ENCODE data around the gene PPP2CA. TPM values are rescaled to one million over a fixed set of nuclear protein-coding genes. Genes with fewer than 3 reads are reported as not detected.
A peak's percentile ranks its signal among the peaks of the same experiment; 100 is the strongest.

PPP2CA gene
- total and polyA plus RNA-seq, 2 of the 13 experiments (the other 11 are each of a cell fraction or from before 2014, with no cell fraction given), result 82.4 to 171 TPM

DNA sequence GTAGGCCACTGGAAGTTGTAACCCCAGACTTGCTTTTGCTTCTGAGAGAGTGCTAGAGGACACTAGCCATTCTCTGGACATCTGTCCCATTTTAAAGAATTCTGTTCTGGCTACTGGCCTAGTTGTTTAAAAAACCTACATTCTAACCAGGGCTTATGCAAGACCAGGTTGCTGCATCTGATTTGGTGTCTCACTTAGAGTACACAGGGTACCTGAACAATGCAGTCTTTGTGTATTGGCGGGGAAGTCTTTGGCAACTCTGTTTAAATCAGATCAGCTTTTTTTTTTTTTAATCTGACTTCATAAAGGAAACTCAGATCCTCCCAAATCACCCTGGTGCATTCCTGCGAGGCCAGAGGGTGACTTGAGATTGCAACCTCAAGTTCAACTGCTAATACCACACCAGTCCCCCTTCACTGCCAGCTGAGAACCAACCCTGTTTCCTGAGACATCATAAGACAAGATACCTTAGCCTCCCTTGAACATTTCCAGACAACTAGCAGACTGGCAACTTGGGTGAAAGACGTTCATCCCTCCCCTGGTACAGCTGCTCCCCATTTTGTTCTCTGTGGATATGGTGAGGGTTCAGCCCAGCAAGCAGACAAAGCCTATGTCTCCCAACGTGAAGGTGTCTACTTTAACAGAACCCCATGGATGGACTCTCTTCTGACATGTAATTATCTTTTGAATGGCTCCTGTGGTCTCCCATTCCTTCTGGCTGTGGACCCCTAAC lies 76.1 kb downstream of the PPP2CA start (continued):
- TF ChIP-seq, protein P1, sequence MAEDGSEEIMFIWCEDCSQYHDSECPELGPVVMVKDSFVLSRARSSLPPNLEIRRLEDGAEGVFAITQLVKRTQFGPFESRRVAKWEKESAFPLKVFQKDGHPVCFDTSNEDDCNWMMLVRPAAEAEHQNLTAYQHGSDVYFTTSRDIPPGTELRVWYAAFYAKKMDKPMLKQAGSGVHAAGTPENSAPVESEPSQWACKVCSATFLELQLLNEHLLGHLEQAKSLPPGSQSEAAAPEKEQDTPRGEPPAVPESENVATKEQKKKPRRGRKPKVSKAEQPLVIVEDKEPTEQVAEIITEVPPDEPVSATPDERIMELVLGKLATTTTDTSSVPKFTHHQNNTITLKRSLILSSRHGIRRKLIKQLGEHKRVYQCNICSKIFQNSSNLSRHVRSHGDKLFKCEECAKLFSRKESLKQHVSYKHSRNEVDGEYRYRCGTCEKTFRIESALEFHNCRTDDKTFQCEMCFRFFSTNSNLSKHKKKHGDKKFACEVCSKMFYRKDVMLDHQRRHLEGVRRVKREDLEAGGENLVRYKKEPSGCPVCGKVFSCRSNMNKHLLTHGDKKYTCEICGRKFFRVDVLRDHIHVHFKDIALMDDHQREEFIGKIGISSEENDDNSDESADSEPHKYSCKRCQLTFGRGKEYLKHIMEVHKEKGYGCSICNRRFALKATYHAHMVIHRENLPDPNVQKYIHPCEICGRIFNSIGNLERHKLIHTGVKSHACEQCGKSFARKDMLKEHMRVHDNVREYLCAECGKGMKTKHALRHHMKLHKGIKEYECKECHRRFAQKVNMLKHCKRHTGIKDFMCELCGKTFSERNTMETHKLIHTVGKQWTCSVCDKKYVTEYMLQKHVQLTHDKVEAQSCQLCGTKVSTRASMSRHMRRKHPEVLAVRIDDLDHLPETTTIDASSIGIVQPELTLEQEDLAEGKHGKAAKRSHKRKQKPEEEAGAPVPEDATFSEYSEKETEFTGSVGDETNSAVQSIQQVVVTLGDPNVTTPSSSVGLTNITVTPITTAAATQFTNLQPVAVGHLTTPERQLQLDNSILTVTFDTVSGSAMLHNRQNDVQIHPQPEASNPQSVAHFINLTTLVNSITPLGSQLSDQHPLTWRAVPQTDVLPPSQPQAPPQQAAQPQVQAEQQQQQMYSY (CRISPR knock-in tag; IDR thresholded peaks at IDR 0.05), result no peak
- TF ChIP-seq ZNF280D (CRISPR knock-in tag; IDR thresholded peaks at IDR 0.05) (no peak), ZNF260 (CRISPR knock-in tag; IDR thresholded peaks at IDR 0.05; ENCODE audit: borderline replicate concordance, low read depth) (no peak), ZNF496 (CRISPR knock-in tag; IDR thresholded peaks at IDR 0.05; ENCODE audit: insufficient replicate concordance) (no peak), PLRG1 (conservative IDR thresholded peaks at IDR 0.05) (no peak), ZNF572 (CRISPR knock-in tag; IDR thresholded peaks at IDR 0.05) (no peak), RARG (CRISPR knock-in tag; IDR thresholded peaks at IDR 0.05; ENCODE audit: low read depth) (no peak), ZNF101 (CRISPR knock-in tag; IDR thresholded peaks at IDR 0.05; ENCODE audit: borderline replicate concordance, low read depth) (no peak), RFX3 (CRISPR knock-in tag; IDR thresholded peaks at IDR 0.05) (no peak), ZFP1 (CRISPR knock-in tag; IDR thresholded peaks at IDR 0.05) (0 out of 2 replicates have a peak, but pooled peaks have one; percentile 39), ZNF557 (CRISPR knock-in tag; IDR thresholded peaks at IDR 0.05) (no peak), NCOA2 (CRISPR knock-in tag; IDR thresholded peaks at IDR 0.05) (peak; percentile 64), SAP130 (CRISPR knock-in tag; IDR thresholded peaks at IDR 0.05; ENCODE audit: low read depth) (peak; percentile 58; the same call in 1 of the 2 replicates), ZNF792 (CRISPR knock-in tag; IDR thresholded peaks at IDR 0.05) (no peak), ZBTB44 (CRISPR knock-in tag; IDR thresholded peaks at IDR 0.05) (no peak), HNRNPL (IDR thresholded peaks at IDR 0.05; ENCODE audit: low read depth, low read length) (no peak), ZNF292 (CRISPR knock-in tag; IDR thresholded peaks at IDR 0.05; ENCODE audit: borderline replicate concordance, low read depth) (no peak), ZNF589 (CRISPR knock-in tag; conservative IDR thresholded peaks at IDR 0.05) (no peak)
- TF ChIP-seq, protein P2, sequence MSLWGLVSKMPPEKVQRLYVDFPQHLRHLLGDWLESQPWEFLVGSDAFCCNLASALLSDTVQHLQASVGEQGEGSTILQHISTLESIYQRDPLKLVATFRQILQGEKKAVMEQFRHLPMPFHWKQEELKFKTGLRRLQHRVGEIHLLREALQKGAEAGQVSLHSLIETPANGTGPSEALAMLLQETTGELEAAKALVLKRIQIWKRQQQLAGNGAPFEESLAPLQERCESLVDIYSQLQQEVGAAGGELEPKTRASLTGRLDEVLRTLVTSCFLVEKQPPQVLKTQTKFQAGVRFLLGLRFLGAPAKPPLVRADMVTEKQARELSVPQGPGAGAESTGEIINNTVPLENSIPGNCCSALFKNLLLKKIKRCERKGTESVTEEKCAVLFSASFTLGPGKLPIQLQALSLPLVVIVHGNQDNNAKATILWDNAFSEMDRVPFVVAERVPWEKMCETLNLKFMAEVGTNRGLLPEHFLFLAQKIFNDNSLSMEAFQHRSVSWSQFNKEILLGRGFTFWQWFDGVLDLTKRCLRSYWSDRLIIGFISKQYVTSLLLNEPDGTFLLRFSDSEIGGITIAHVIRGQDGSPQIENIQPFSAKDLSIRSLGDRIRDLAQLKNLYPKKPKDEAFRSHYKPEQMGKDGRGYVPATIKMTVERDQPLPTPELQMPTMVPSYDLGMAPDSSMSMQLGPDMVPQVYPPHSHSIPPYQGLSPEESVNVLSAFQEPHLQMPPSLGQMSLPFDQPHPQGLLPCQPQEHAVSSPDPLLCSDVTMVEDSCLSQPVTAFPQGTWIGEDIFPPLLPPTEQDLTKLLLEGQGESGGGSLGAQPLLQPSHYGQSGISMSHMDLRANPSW (CRISPR knock-in tag; IDR thresholded peaks at IDR 0.05; ENCODE audit: borderline replicate concordance), result no peak

All from HepG2 (cell line).